ENCODE results near the gene FRAS1. TPM values are rescaled to one million over a fixed set of nuclear protein-coding genes. Genes with fewer than 3 reads are reported as not detected.
A peak's percentile ranks its signal among the peaks of the same experiment; 100 is the strongest.

The FRAS1 gene
- total and polyA plus RNA-seq, 2 of the 8 experiments (the other 6 are each of a cell fraction or from before 2014, with no cell fraction given) = 38.5 to 109 TPM

- TF ChIP-seq KDM1A (IDR thresholded peaks at IDR 0.05; ENCODE audit: borderline replicate concordance, low read length) = no peak
- TF ChIP-seq, protein P1, sequence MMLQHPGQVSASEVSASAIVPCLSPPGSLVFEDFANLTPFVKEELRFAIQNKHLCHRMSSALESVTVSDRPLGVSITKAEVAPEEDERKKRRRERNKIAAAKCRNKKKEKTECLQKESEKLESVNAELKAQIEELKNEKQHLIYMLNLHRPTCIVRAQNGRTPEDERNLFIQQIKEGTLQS (IDR thresholded peaks at IDR 0.05; ENCODE audit: insufficient read depth, low read depth, low read length) = no peak
- TF ChIP-seq CREB1 (IDR thresholded peaks at IDR 0.05) = no peak
- no peak for TF ChIP-seq CBX5 (IDR thresholded peaks at IDR 0.05; ENCODE audit: low read depth, low read length)
- TF ChIP-seq POLR2AphosphoS5 (IDR thresholded peaks at IDR 0.05; ENCODE audit: low read depth, low read length) = no peak
- TF ChIP-seq, protein P2, sequence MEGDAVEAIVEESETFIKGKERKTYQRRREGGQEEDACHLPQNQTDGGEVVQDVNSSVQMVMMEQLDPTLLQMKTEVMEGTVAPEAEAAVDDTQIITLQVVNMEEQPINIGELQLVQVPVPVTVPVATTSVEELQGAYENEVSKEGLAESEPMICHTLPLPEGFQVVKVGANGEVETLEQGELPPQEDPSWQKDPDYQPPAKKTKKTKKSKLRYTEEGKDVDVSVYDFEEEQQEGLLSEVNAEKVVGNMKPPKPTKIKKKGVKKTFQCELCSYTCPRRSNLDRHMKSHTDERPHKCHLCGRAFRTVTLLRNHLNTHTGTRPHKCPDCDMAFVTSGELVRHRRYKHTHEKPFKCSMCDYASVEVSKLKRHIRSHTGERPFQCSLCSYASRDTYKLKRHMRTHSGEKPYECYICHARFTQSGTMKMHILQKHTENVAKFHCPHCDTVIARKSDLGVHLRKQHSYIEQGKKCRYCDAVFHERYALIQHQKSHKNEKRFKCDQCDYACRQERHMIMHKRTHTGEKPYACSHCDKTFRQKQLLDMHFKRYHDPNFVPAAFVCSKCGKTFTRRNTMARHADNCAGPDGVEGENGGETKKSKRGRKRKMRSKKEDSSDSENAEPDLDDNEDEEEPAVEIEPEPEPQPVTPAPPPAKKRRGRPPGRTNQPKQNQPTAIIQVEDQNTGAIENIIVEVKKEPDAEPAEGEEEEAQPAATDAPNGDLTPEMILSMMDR (IDR thresholded peaks at IDR 0.05; ENCODE audit: control extremely low read depth in 1 of 3, insufficient read depth in 1 of 3, low read depth in 1 of 3, low read length in 3 of 3) = peak in 1 of 3 experiments; percentile 7; a peak in 1 of 4 replicates
- no peak for TF ChIP-seq SP4 (IDR thresholded peaks at IDR 0.05; ENCODE audit: low read length)
These were observed 752 bp downstream of the FRAS1 start (continued) for GRCh38 chr4:78057600-78058550.

Measured in H1 (cell line).